WTC11 (cell line): ENCODE results near the gene AVPR1B.

Experiments used
- ATF1 ChIP-seq: sonication (generic); formaldehyde crosslinking; IDR thresholded peaks from 2 replicates; pipeline ENCODE4 v1.8.1; 2023; ENCODE audit warnings: mild to moderate bottlenecking, moderate library complexity, missing genetic modification reagents
- CREB1 ChIP-seq: sonication (generic); formaldehyde crosslinking; IDR thresholded peaks from 2 replicates; pipeline ENCODE4 v1.8.0; 2023; ENCODE audit warnings: mild to moderate bottlenecking, missing genetic modification reagents
- CTCF ChIP-seq: fragments of 200-600 bp; IDR thresholded peaks from 2 replicates; pipeline ENCODE4 v1.8.0; 2022; ENCODE audit warnings: antibody characterized with exemption
- TEAD4 ChIP-seq: sonication (generic); formaldehyde crosslinking; IDR thresholded peaks from 2 replicates; pipeline ENCODE4 v1.8.0; 2022; ENCODE audit warnings: mild to moderate bottlenecking, missing genetic modification reagents
- USF2 ChIP-seq: sonication (generic); formaldehyde crosslinking; IDR thresholded peaks from 2 replicates; pipeline ENCODE4 v1.8.1; 2023; ENCODE audit warnings: mild to moderate bottlenecking, missing genetic modification reagents, moderate library complexity
- ZNF121 ChIP-seq: sonication (generic); formaldehyde crosslinking; IDR thresholded peaks from 2 replicates; pipeline ENCODE4 v1.8.0; 2023; ENCODE audit warnings: missing genetic modification reagents
- TF ChIP-seq, protein P1 (sequence below): sonication (generic); formaldehyde crosslinking; conservative IDR thresholded peaks from 2 replicates; pipeline ENCODE4 v1.8.1; 2023; ENCODE audit warnings: mild to moderate bottlenecking, low read depth, missing genetic modification reagents, moderate library complexity
- TF ChIP-seq, protein P2 (sequence below): sonication (generic); formaldehyde crosslinking; IDR thresholded peaks from 2 replicates; pipeline ENCODE4 v1.8.1; 2022; ENCODE audit warnings: mild to moderate bottlenecking, moderate library complexity, missing genetic modification reagents
- TF ChIP-seq, protein P3 (sequence below): sonication (generic); formaldehyde crosslinking; IDR thresholded peaks from 2 replicates; pipeline ENCODE4 v1.8.0; 2022; ENCODE audit warnings: mild to moderate bottlenecking, missing genetic modification reagents

DNA sequence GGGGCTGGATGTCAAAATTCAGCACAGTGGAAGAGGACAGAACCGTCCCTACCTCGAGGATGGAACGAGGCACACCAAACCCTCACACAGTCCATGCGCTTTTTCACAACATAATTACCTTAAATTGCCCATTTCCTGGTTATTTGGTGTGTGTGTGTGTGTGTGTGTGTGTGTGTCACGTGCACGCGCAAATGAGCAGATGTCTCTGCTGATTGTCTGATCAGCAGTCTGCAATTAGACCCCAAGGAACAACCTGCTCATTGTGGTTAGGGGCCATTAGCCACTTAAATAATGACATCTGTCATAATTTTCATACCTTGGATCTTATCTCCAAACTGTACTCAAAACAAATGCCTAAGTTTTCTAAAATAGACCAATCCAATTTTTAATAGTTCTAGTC is 23.2 kb downstream of the AVPR1B start:
- TF ChIP-seq TEAD4 (no peak), CREB1 (CRISPR knock-in tag) (no peak), CTCF (no peak), ZNF121 (CRISPR knock-in tag) (no peak), USF2 (CRISPR knock-in tag) (no peak), ATF1 (no peak)
- TF ChIP-seq, protein P1, sequence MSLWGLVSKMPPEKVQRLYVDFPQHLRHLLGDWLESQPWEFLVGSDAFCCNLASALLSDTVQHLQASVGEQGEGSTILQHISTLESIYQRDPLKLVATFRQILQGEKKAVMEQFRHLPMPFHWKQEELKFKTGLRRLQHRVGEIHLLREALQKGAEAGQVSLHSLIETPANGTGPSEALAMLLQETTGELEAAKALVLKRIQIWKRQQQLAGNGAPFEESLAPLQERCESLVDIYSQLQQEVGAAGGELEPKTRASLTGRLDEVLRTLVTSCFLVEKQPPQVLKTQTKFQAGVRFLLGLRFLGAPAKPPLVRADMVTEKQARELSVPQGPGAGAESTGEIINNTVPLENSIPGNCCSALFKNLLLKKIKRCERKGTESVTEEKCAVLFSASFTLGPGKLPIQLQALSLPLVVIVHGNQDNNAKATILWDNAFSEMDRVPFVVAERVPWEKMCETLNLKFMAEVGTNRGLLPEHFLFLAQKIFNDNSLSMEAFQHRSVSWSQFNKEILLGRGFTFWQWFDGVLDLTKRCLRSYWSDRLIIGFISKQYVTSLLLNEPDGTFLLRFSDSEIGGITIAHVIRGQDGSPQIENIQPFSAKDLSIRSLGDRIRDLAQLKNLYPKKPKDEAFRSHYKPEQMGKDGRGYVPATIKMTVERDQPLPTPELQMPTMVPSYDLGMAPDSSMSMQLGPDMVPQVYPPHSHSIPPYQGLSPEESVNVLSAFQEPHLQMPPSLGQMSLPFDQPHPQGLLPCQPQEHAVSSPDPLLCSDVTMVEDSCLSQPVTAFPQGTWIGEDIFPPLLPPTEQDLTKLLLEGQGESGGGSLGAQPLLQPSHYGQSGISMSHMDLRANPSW (CRISPR knock-in tag): no peak
- TF ChIP-seq, protein P2, sequence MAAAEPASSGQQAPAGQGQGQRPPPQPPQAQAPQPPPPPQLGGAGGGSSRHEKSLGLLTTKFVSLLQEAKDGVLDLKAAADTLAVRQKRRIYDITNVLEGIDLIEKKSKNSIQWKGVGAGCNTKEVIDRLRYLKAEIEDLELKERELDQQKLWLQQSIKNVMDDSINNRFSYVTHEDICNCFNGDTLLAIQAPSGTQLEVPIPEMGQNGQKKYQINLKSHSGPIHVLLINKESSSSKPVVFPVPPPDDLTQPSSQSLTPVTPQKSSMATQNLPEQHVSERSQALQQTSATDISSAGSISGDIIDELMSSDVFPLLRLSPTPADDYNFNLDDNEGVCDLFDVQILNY (CRISPR knock-in tag): no peak
- TF ChIP-seq, protein P3, sequence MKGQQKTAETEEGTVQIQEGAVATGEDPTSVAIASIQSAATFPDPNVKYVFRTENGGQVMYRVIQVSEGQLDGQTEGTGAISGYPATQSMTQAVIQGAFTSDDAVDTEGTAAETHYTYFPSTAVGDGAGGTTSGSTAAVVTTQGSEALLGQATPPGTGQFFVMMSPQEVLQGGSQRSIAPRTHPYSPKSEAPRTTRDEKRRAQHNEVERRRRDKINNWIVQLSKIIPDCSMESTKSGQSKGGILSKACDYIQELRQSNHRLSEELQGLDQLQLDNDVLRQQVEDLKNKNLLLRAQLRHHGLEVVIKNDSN: no peak
